HG02759 (cell line): ENCODE data around the gene AP1G1.
A peak's percentile ranks its signal among the peaks of the same experiment; 100 is the strongest.

Experiments
- ATAC-seq: cut with Tn5 transposase; IDR thresholded peaks from one replicate; pipeline ENCODE4 v1.9.1; 2021; ENCODE audit warnings: mild to moderate bottlenecking, moderate library complexity; ENCODE audit not compliant: unreplicated experiment

AP1G1 gene

GRCh38 chr16:71762186-71762585 lies 46.4 kb downstream of the AP1G1 start:
- no peak for ATAC-seq

- no peak for ATAC-seq
These were observed 47.5 kb downstream of the AP1G1 start for GRCh38 chr16:71761097-71761496.

GRCh38 chr16:71758293-71758760 lies 50.3 kb downstream of the AP1G1 start:
- no peak for ATAC-seq

GRCh38 chr16:71754652-71755051 lies 54.0 kb downstream of the AP1G1 start:
- no peak for ATAC-seq

- no peak for ATAC-seq
These were observed 54.5 kb downstream of the AP1G1 start for GRCh38 chr16:71754108-71754507.

- no peak for ATAC-seq
These were observed 60.4 kb downstream of the AP1G1 start for GRCh38 chr16:71748226-71748625.

- no peak for ATAC-seq
These were observed 62.1 kb downstream of the AP1G1 start for GRCh38 chr16:71746442-71747046.

GRCh38 chr16:71738855-71739254 lies 69.8 kb downstream of the AP1G1 start:
- ATAC-seq, result no peak

GRCh38 chr16:71737501-71737900 lies 71.1 kb downstream of the AP1G1 start:
- no peak for ATAC-seq

GRCh38 chr16:71734511-71734910 lies 74.1 kb downstream of the AP1G1 start:
- ATAC-seq, result no peak

GRCh38 chr16:71732587-71732986 lies 76.0 kb downstream of the AP1G1 start:
- ATAC-seq, result no peak

GRCh38 chr16:71727551-71728324 lies 80.9 kb downstream of the AP1G1 start:
- no peak for ATAC-seq

- no peak for ATAC-seq
These were observed 81.9 kb downstream of the AP1G1 start for GRCh38 chr16:71726476-71727315.

GRCh38 chr16:71724320-71724751 lies 84.3 kb downstream of the AP1G1 start, which contains the start of gene PHLPP2:
PHLPP2 (minus strand) TSS chr16:71724701; CDS start chr16:71714795, 9,906 bp downstream.
- ATAC-seq, result no peak

GRCh38 chr16:71723537-71724319 lies 84.9 kb downstream of the AP1G1 start:
- ATAC-seq, result peak; percentile 80

- ATAC-seq, result peak; percentile 34
These were observed 85.7 kb downstream of the AP1G1 start for GRCh38 chr16:71722801-71723536.

GRCh38 chr16:71721066-71721740 lies 87.4 kb downstream of the AP1G1 start:
- ATAC-seq, result no peak

- no peak for ATAC-seq
These were observed 96.1 kb downstream of the AP1G1 start for GRCh38 chr16:71712501-71712900.

- ATAC-seq, result no peak
These were observed 96.8 kb downstream of the AP1G1 start for GRCh38 chr16:71711789-71712188.
